Measurements from ENCODE around the gene CD6.

CD6 gene

GRCh38 chr11:60974726-60975125 lies 3.2 kb downstream of the CD6 start:
- no peak overlapping the region for H3K14ac ChIP-seq (ENCODE audit: low read length)
- H3K18ac ChIP-seq (ENCODE audit: low read length) = peak overlapping the region; percentile 20
- H3K9me3 ChIP-seq (replicated peaks in 1 of 2; ENCODE audit: control insufficient read depth in 2 of 2, insufficient read depth in 1 of 2, low read depth in 1 of 2, low read length in 2 of 2) = no peaks in the 10 kb centered on the region
- H3K4ac ChIP-seq (ENCODE audit: low read length) = no peak overlapping the region
- H2BK120ac ChIP-seq (ENCODE audit: low read depth, low read length) = no peak overlapping the region
- H2AK5ac ChIP-seq (ENCODE audit: low read depth, low read length) = no peak overlapping the region
- H4K91ac ChIP-seq (ENCODE audit: low read depth, low read length, poor library complexity) = no peak overlapping the region
- no peaks in the 10 kb centered on the region for H3K79me1 ChIP-seq (ENCODE audit: low read depth, low read length)
- no peak overlapping the region for H3K4me2 ChIP-seq (ENCODE audit: insufficient read depth, low read length, poor library complexity, severe bottlenecking)
- no peak overlapping the region for H3K27ac ChIP-seq (replicated peaks; ENCODE audit: low read length)
- no peak for DNase-seq (ENCODE audit: low spot score)
- no peak overlapping the region for H4K8ac ChIP-seq (ENCODE audit: low read depth, low read length)
- peaks cover 0 to 43% (median 0%) of the 10 kb centered on the region in 3 experiments for H3K27me3 ChIP-seq (ENCODE audit: control insufficient read depth in 3 of 3, insufficient read depth in 3 of 3, low read depth in 1 of 3, low read length in 3 of 3)
- no peak overlapping the region for H2AFZ ChIP-seq (ENCODE audit: low read length)
- peaks cover 0 to 3% of the 10 kb centered on the region in 2 donors for H3K4me1 ChIP-seq (ENCODE audit: control insufficient read depth in 2 of 2, insufficient read depth in 1 of 2, low read depth in 1 of 2, low read length in 2 of 2)
- no peak overlapping the region for H2BK15ac ChIP-seq (ENCODE audit: low read length)
- no CpG with 5 or more reads among the region's 6 CpGs for WGBS, 2 donors (ENCODE audit: extremely low coverage in 2 of 2, insufficient read length in 2 of 2, insufficient replicate concordance in 1 of 2)
- H3K9ac ChIP-seq (ENCODE audit: low read depth, low read length, poor library complexity) = no peak overlapping the region
- H2BK5ac ChIP-seq (ENCODE audit: low read length) = no peak overlapping the region
- no peak overlapping the region for H3K23ac ChIP-seq (ENCODE audit: low read depth, low read length, poor library complexity)
- no peak overlapping the region for H2BK12ac ChIP-seq (ENCODE audit: low read length)
- H3K4me3 ChIP-seq (ENCODE audit: low read length in 2 of 2) = no peak overlapping the region
- H3K36me3 ChIP-seq (replicated peaks in 1 of 2; ENCODE audit: control insufficient read depth in 2 of 2, insufficient read depth in 2 of 2, low read length in 2 of 2) = no peaks in the 10 kb centered on the region

GRCh38 chr11:60977224-60977623 lies 5.7 kb downstream of the CD6 start:
- no peak overlapping the region for H2AFZ ChIP-seq (ENCODE audit: low read length)
- no peaks in the 10 kb centered on the region for H3K79me1 ChIP-seq (ENCODE audit: low read depth, low read length)
- H3K14ac ChIP-seq (ENCODE audit: low read length) = no peak overlapping the region
- WGBS, 2 donors (ENCODE audit: extremely low coverage in 2 of 2, insufficient read length in 2 of 2, insufficient replicate concordance in 1 of 2) = no CpG with 5 or more reads among the region's 4 CpGs
- no peak overlapping the region for H3K27ac ChIP-seq (replicated peaks; ENCODE audit: low read length)
- H3K9me3 ChIP-seq (replicated peaks in 1 of 2; ENCODE audit: control insufficient read depth in 2 of 2, insufficient read depth in 1 of 2, low read depth in 1 of 2, low read length in 2 of 2) = no peaks in the 10 kb centered on the region
- peaks cover 0 to 3% of the 10 kb centered on the region in 2 donors for H3K4me1 ChIP-seq (ENCODE audit: control insufficient read depth in 2 of 2, insufficient read depth in 1 of 2, low read depth in 1 of 2, low read length in 2 of 2)
- H3K23ac ChIP-seq (ENCODE audit: low read depth, low read length, poor library complexity) = no peak overlapping the region
- H2BK5ac ChIP-seq (ENCODE audit: low read length) = no peak overlapping the region
- no peak for DNase-seq (ENCODE audit: low spot score)
- H4K91ac ChIP-seq (ENCODE audit: low read depth, low read length, poor library complexity) = no peak overlapping the region
- no peak overlapping the region for H2BK120ac ChIP-seq (ENCODE audit: low read depth, low read length)
- H2AK5ac ChIP-seq (ENCODE audit: low read depth, low read length) = no peak overlapping the region
- no peak overlapping the region for H3K4ac ChIP-seq (ENCODE audit: low read length)
- no peak overlapping the region for H2BK15ac ChIP-seq (ENCODE audit: low read length)
- H3K4me3 ChIP-seq (ENCODE audit: low read length in 2 of 2) = peak overlapping the region in 1 of 2 donors; percentile 59
- no peaks in the 10 kb centered on the region for H3K36me3 ChIP-seq (replicated peaks in 1 of 2; ENCODE audit: control insufficient read depth in 2 of 2, insufficient read depth in 2 of 2, low read length in 2 of 2)
- peaks cover 0 to 29% (median 0%) of the 10 kb centered on the region in 3 experiments for H3K27me3 ChIP-seq (ENCODE audit: control insufficient read depth in 3 of 3, insufficient read depth in 3 of 3, low read depth in 1 of 3, low read length in 3 of 3)
- H3K18ac ChIP-seq (ENCODE audit: low read length) = peak overlapping the region; percentile 31
- H4K8ac ChIP-seq (ENCODE audit: low read depth, low read length) = no peak overlapping the region
- H2BK12ac ChIP-seq (ENCODE audit: low read length) = no peak overlapping the region
- H3K4me2 ChIP-seq (ENCODE audit: insufficient read depth, low read length, poor library complexity, severe bottlenecking) = no peak overlapping the region
- H3K9ac ChIP-seq (ENCODE audit: low read depth, low read length, poor library complexity) = no peak overlapping the region

- Histone ChIP-seq H3K27ac (replicated peaks; ENCODE audit: low read length) (no peak overlapping the region), H3K23ac (ENCODE audit: low read depth, low read length, poor library complexity) (no peak overlapping the region), H3K4ac (ENCODE audit: low read length) (no peak overlapping the region), H3K79me1 (ENCODE audit: low read depth, low read length) (no peaks in the 10 kb centered on the region), H3K14ac (ENCODE audit: low read length) (no peak overlapping the region), H3K4me2 (ENCODE audit: insufficient read depth, low read length, poor library complexity, severe bottlenecking) (no peak overlapping the region), H2BK15ac (ENCODE audit: low read length) (no peak overlapping the region), H3K9me3 (replicated peaks in 1 of 2; ENCODE audit: control insufficient read depth in 2 of 2, insufficient read depth in 1 of 2, low read depth in 1 of 2, low read length in 2 of 2) (no peaks in the 10 kb centered on the region), H2BK12ac (ENCODE audit: low read length) (no peak overlapping the region), H4K91ac (ENCODE audit: low read depth, low read length, poor library complexity) (no peak overlapping the region), H2AK5ac (ENCODE audit: low read depth, low read length) (no peak overlapping the region), H4K8ac (ENCODE audit: low read depth, low read length) (no peak overlapping the region), H2BK120ac (ENCODE audit: low read depth, low read length) (no peak overlapping the region), H3K4me3 (ENCODE audit: low read length in 2 of 2) (no peak overlapping the region), H2BK5ac (ENCODE audit: low read length) (no peak overlapping the region), H3K18ac (ENCODE audit: low read length) (no peak overlapping the region), H3K9ac (ENCODE audit: low read depth, low read length, poor library complexity) (no peak overlapping the region), H2AFZ (ENCODE audit: low read length) (no peak overlapping the region), H3K36me3 (replicated peaks in 1 of 2; ENCODE audit: control insufficient read depth in 2 of 2, insufficient read depth in 2 of 2, low read length in 2 of 2) (no peaks in the 10 kb centered on the region), H3K4me1 (ENCODE audit: control insufficient read depth in 2 of 2, insufficient read depth in 1 of 2, low read depth in 1 of 2, low read length in 2 of 2) (peaks cover 0 to 6% of the 10 kb centered on the region in 2 donors), H3K27me3 (ENCODE audit: control insufficient read depth in 3 of 3, insufficient read depth in 3 of 3, low read depth in 1 of 3, low read length in 3 of 3) (peaks cover 0 to 25% (median 0%) of the 10 kb centered on the region in 3 experiments)
- no peak for DNase-seq (ENCODE audit: low spot score)
These were observed 6.4 kb downstream of the CD6 start for GRCh38 chr11:60977836-60978235.

GRCh38 chr11:60978546-60979380 lies 7.3 kb downstream of the CD6 start:
- Histone ChIP-seq H3K14ac (ENCODE audit: low read length) (no peak overlapping the region), H3K27ac (replicated peaks; ENCODE audit: low read length) (no peak overlapping the region), H3K79me1 (ENCODE audit: low read depth, low read length) (no peaks in the 10 kb centered on the region), H4K91ac (ENCODE audit: low read depth, low read length, poor library complexity) (no peak overlapping the region), H3K4ac (ENCODE audit: low read length) (no peak overlapping the region), H2BK5ac (ENCODE audit: low read length) (no peak overlapping the region), H3K36me3 (replicated peaks in 1 of 2; ENCODE audit: control insufficient read depth in 2 of 2, insufficient read depth in 2 of 2, low read length in 2 of 2) (no peaks in the 10 kb centered on the region), H2AFZ (ENCODE audit: low read length) (no peak overlapping the region), H3K4me1 (ENCODE audit: control insufficient read depth in 2 of 2, insufficient read depth in 1 of 2, low read depth in 1 of 2, low read length in 2 of 2) (peaks cover 0 to 6% of the 10 kb centered on the region in 2 donors), H2BK15ac (ENCODE audit: low read length) (no peak overlapping the region), H2AK5ac (ENCODE audit: low read depth, low read length) (no peak overlapping the region), H3K4me2 (ENCODE audit: insufficient read depth, low read length, poor library complexity, severe bottlenecking) (no peak overlapping the region), H3K18ac (ENCODE audit: low read length) (peak overlapping the region; percentile 27), H3K4me3 (ENCODE audit: low read length in 2 of 2) (no peak overlapping the region), H2BK12ac (ENCODE audit: low read length) (no peak overlapping the region), H3K9ac (ENCODE audit: low read depth, low read length, poor library complexity) (no peak overlapping the region), H2BK120ac (ENCODE audit: low read depth, low read length) (no peak overlapping the region), H3K23ac (ENCODE audit: low read depth, low read length, poor library complexity) (no peak overlapping the region), H3K27me3 (ENCODE audit: control insufficient read depth in 3 of 3, insufficient read depth in 3 of 3, low read depth in 1 of 3, low read length in 3 of 3) (peaks cover 0 to 16% (median 0%) of the 10 kb centered on the region in 3 experiments), H4K8ac (ENCODE audit: low read depth, low read length) (no peak overlapping the region), H3K9me3 (replicated peaks in 1 of 2; ENCODE audit: control insufficient read depth in 2 of 2, insufficient read depth in 1 of 2, low read depth in 1 of 2, low read length in 2 of 2) (no peaks in the 10 kb centered on the region)
- WGBS, 2 donors (ENCODE audit: extremely low coverage in 2 of 2, insufficient read length in 2 of 2, insufficient replicate concordance in 1 of 2) = no CpG with 5 or more reads among the region's 10 CpGs
- DNase-seq (ENCODE audit: low spot score) = no peak

Data from neuronal stem cell (in vitro differentiated cells).